NB4 (cell line): Measurements from ENCODE around the gene MBOAT7.

Experiments used
- DNase-seq: peaks from one replicate; pipeline ENCODE4 v3.0.0; 2010; ENCODE audit warnings: low read depth
- H3K4me3 ChIP-seq: one replicate; pipeline ENCODE4 v1.5.1; 2011; ENCODE audit warnings: mild to moderate bottlenecking, low read depth, low read length, moderate library complexity
- CTCF ChIP-seq: IDR thresholded peaks from one replicate; pipeline ENCODE4 v1.5.1; 2012; ENCODE audit warnings: low read depth, low read length
- MAX ChIP-seq: IDR thresholded peaks from 2 replicates; pipeline ENCODE4 v1.6.1; 2011; ENCODE audit warnings: low read depth, low read length
- MYC ChIP-seq: IDR thresholded peaks from 2 replicates; pipeline ENCODE4 v1.6.1; 2011; ENCODE audit warnings: low read depth, low read length
- POLR2A ChIP-seq: IDR thresholded peaks from 2 replicates; pipeline ENCODE4 v1.6.1; 2011; ENCODE audit warnings: mild to moderate bottlenecking; ENCODE audit not compliant: insufficient read length; ENCODE audit errors: extremely low read depth

Gene MBOAT7

GRCh38 chr19:54168174-54168917, 21.0 kb downstream of the MBOAT7 start:
- peak; percentile 29; the same call in 1 of the 2 replicates for TF ChIP-seq MAX
- no peak for TF ChIP-seq MYC
- TF ChIP-seq POLR2A, result no peak
- peak; percentile 59 for TF ChIP-seq CTCF
- no peak overlapping the region for H3K4me3 ChIP-seq
- peak; percentile 83 for DNase-seq

- no peak for TF ChIP-seq MYC
- DNase-seq, result no peak
- H3K4me3 ChIP-seq, result no peak overlapping the region
These were observed 24.2 kb downstream of the MBOAT7 start for GRCh38 chr19:54165222-54165621.

- H3K4me3 ChIP-seq, result no peak overlapping the region
- TF ChIP-seq CTCF, result no peak
- TF ChIP-seq MYC, result no peak
- no peak for TF ChIP-seq MAX
- no peak for TF ChIP-seq POLR2A
- no peak for DNase-seq
These were observed 24.9 kb downstream of the MBOAT7 start for GRCh38 chr19:54164369-54165068.

- peak overlapping the region; percentile 21 for H3K4me3 ChIP-seq
- no peak for DNase-seq
- TF ChIP-seq CTCF (no peak), MAX (no peak)
These were observed 26.5 kb downstream of the MBOAT7 start for GRCh38 chr19:54162884-54163283.

- peak; percentile 89 for DNase-seq
- H3K4me3 ChIP-seq, result peak overlapping the region; percentile 21
- TF ChIP-seq MYC, result no peak
- TF ChIP-seq CTCF, result no peak
- no peak for TF ChIP-seq POLR2A
- no peak; the same call in 1 of the 2 replicates for TF ChIP-seq MAX
These were observed 27.1 kb downstream of the MBOAT7 start for GRCh38 chr19:54162241-54162805.

- DNase-seq, result no peak
- H3K4me3 ChIP-seq, result peak overlapping the region; percentile 74
- TF ChIP-seq POLR2A, result no peak
- no peak for TF ChIP-seq MYC
- no peak for TF ChIP-seq CTCF
- TF ChIP-seq MAX, result no peak
These were observed 28.5 kb downstream of the MBOAT7 start for GRCh38 chr19:54160854-54161253.
